ENCODE results near the gene LRIF1. TPM values are rescaled to one million over a fixed set of nuclear protein-coding genes. Genes with fewer than 3 reads are reported as not detected.

The LRIF1 gene
- total and polyA plus RNA-seq, 2 donors from 2014 or later: 5.2 to 12.3 TPM

DNA sequence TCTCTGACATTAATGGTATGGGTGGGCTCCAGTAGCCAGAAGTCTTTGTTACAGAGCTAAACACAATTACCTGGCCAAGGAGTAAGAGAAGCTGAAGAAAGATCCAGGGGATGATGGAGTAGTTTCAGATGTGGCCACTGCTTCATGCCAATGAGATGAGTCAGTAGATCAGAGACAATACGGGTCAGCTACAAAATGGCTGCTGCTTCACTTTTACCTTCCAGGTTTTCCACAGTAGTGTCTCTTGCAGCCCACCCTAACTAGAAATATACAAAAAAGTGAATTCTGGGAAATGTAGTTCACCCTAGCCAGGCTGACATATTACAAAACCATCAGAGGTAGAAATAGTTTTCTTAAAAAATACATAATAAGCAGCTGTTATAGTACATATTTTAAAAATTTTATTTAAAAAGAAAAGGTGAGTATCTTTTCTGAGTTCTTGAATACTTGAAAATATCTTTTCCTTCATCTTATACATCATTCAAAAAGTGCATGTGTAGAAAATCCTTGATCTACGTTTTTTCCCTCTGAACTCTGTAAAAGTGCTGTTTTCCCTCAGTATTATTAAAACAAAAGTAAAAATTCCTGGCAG, 36.1 kb downstream of the LRIF1 start:
- no peaks in the 10 kb centered on the region for H3K36me3 ChIP-seq (ENCODE audit: control insufficient read depth in 2 of 3, insufficient read depth in 3 of 3, low read length in 3 of 3)
- H3K4me3 ChIP-seq (ENCODE audit: low read length in 3 of 3): no peak overlapping the region
- H3K27me3 ChIP-seq (ENCODE audit: control insufficient read depth, insufficient read depth, low read length): no peaks in the 10 kb centered on the region
- H3K4me1 ChIP-seq (ENCODE audit: control insufficient read depth in 2 of 3, insufficient read depth in 2 of 3, low read depth in 1 of 3, low read length in 3 of 3): no peaks in the 10 kb centered on the region
- H3K27ac ChIP-seq (ENCODE audit: low read depth in 2 of 2, low read length in 2 of 2): no peak overlapping the region
- H3K9me3 ChIP-seq (ENCODE audit: control insufficient read depth in 2 of 3, insufficient read depth in 1 of 3, low read length in 3 of 3): peaks cover 0 to 6% (median 0%) of the 10 kb centered on the region in 3 donors
- no peak for FAIRE-seq
- no peak for DNase-seq
- intact Hi-C loops (cut with DNase I): no loop called here
- TF ChIP-seq, protein P1, sequence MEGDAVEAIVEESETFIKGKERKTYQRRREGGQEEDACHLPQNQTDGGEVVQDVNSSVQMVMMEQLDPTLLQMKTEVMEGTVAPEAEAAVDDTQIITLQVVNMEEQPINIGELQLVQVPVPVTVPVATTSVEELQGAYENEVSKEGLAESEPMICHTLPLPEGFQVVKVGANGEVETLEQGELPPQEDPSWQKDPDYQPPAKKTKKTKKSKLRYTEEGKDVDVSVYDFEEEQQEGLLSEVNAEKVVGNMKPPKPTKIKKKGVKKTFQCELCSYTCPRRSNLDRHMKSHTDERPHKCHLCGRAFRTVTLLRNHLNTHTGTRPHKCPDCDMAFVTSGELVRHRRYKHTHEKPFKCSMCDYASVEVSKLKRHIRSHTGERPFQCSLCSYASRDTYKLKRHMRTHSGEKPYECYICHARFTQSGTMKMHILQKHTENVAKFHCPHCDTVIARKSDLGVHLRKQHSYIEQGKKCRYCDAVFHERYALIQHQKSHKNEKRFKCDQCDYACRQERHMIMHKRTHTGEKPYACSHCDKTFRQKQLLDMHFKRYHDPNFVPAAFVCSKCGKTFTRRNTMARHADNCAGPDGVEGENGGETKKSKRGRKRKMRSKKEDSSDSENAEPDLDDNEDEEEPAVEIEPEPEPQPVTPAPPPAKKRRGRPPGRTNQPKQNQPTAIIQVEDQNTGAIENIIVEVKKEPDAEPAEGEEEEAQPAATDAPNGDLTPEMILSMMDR (IDR thresholded peaks at IDR 0.05; ENCODE audit: borderline replicate concordance, extremely low read depth, insufficient read depth): no peak
- no peak overlapping the region for H3K9ac ChIP-seq (ENCODE audit: low read length in 3 of 3)

- intact Hi-C loops (cut with DNase I): no loop called here
- TF ChIP-seq, protein P1 (IDR thresholded peaks at IDR 0.05; ENCODE audit: borderline replicate concordance, extremely low read depth, insufficient read depth): no peak
- DNase-seq (no peak), FAIRE-seq (no peak)
- Histone ChIP-seq H3K9ac (ENCODE audit: low read length in 3 of 3) (no peak overlapping the region), H3K4me1 (ENCODE audit: control insufficient read depth in 2 of 3, insufficient read depth in 2 of 3, low read depth in 1 of 3, low read length in 3 of 3) (no peaks in the 10 kb centered on the region), H3K9me3 (ENCODE audit: control insufficient read depth in 2 of 3, insufficient read depth in 1 of 3, low read length in 3 of 3) (no peaks in the 10 kb centered on the region), H3K27ac (ENCODE audit: low read depth in 2 of 2, low read length in 2 of 2) (no peak overlapping the region), H3K36me3 (ENCODE audit: control insufficient read depth in 2 of 3, insufficient read depth in 3 of 3, low read length in 3 of 3) (no peaks in the 10 kb centered on the region), H3K4me3 (ENCODE audit: low read length in 3 of 3) (no peak overlapping the region), H3K27me3 (ENCODE audit: control insufficient read depth, insufficient read depth, low read length) (no peaks in the 10 kb centered on the region)
Observed at GRCh38 chr1:110921953-110922352, 41.8 kb downstream of the LRIF1 start.

- no peak overlapping the region for H3K4me3 ChIP-seq (ENCODE audit: low read length in 3 of 3)
- FAIRE-seq: no peak
- no peak for DNase-seq
- H3K27me3 ChIP-seq (ENCODE audit: control insufficient read depth, insufficient read depth, low read length): no peaks in the 10 kb centered on the region
- TF ChIP-seq, protein P1 (IDR thresholded peaks at IDR 0.05; ENCODE audit: borderline replicate concordance, extremely low read depth, insufficient read depth): no peak
- H3K9ac ChIP-seq (ENCODE audit: low read length in 3 of 3): no peak overlapping the region
- H3K4me1 ChIP-seq (ENCODE audit: control insufficient read depth in 2 of 3, insufficient read depth in 2 of 3, low read depth in 1 of 3, low read length in 3 of 3): no peaks in the 10 kb centered on the region
- peaks cover 0 to 7% (median 0%) of the 10 kb centered on the region in 3 donors for H3K9me3 ChIP-seq (ENCODE audit: control insufficient read depth in 2 of 3, insufficient read depth in 1 of 3, low read length in 3 of 3)
- no peaks in the 10 kb centered on the region for H3K36me3 ChIP-seq (ENCODE audit: control insufficient read depth in 2 of 3, insufficient read depth in 3 of 3, low read length in 3 of 3)
- intact Hi-C loops (cut with DNase I): no loop called here
- no peak overlapping the region for H3K27ac ChIP-seq (ENCODE audit: low read depth in 2 of 2, low read length in 2 of 2)
Observed at GRCh38 chr1:110918016-110918415, 45.7 kb downstream of the LRIF1 start.

Measured in kidney (tissue), 14 donors.